Adrenal gland (tissue), 5 donors: ENCODE measurements around the gene APCDD1L.

ENCODE experiments used
- CTCF ChIP-seq, 6 experiments: fragments of 450-650 bp in 4 of 6; fragments of 200-600 bp in 2 of 6; sonication (generic) in 1 of 6; IDR thresholded peaks; 1 replicate in 5 of 6; 2 replicates in 1 of 6; pipeline versions ENCODE4 v1.5.1 to v1.8.0; 2016 to 2021; ENCODE audit warnings: antibody characterized with exemption in 6 of 6, mild to moderate bottlenecking in 2 of 6, moderate library complexity in 1 of 6
- POLR2A ChIP-seq, 2 donors: fragments of 450-650 bp; IDR thresholded peaks; one replicate each; pipeline ENCODE4 v1.6.1; 2017; ENCODE audit warnings: antibody characterized with exemption in 2 of 2, mild to moderate bottlenecking in 2 of 2, moderate library complexity in 1 of 2
- donor health status: DM: no; HTN: no; CAD: no.

DNA sequence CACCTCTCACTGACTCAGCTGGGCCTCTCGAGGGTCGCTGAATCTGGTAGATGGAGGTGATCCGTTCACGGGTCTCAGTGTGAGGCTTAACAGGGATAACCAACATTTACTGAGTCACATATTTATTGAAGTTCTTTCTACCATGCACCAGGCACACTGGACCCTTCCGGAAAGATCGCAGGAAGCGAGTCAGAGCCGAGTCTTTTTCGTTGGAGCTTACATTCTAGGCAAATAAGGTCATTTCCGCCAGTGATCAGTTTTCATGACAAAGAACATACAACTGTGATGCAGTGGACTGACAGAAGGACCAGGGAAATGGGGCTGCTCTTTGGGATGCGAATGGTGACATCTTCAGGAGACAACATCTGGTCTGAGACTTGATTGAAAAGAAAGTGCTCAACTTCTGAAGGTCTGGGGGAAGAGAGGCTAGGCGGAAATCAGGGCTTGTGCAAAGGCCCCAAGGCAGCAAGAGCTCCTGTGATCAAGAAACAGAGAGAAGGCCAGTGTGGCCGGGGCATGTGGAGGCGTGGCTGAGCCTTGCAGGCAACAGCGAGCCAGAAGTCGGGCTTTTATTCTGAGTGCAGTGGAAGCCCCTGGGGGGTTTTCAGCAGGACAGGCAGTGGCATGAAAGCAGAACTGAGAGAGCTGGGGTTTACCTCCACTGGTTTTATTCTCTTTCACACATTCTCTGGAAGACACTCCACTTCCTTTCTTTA is 56.7 kb downstream of the APCDD1L start:
- TF ChIP-seq CTCF (IDR thresholded peaks at IDR 0.05) (no peak), POLR2A (IDR thresholded peaks at IDR 0.05) (no peak)
